ENCODE measurements around the gene NGDN.

- no peak for TF ChIP-seq CTCF (IDR thresholded peaks at IDR 0.05)
- TF ChIP-seq REST (IDR thresholded peaks at IDR 0.05; ENCODE audit: insufficient read depth in 1 of 2, low read depth in 2 of 2, low read length in 1 of 2) = no peak
- no peak for TF ChIP-seq POLR2AphosphoS5 (IDR thresholded peaks at IDR 0.05; ENCODE audit: low read depth, low read length)
- TF ChIP-seq SIN3A (IDR thresholded peaks at IDR 0.05; ENCODE audit: borderline replicate concordance, insufficient read depth, low read depth, low read length) = no peak
- no peak for TF ChIP-seq TCF7L2 (IDR thresholded peaks at IDR 0.05; ENCODE audit: low read depth, low read length)
Observed at GRCh38 chr14:23430016-23430722, 39.3 kb upstream of the NGDN start.

All from Panc1 (cell line).